ENCODE results near the gene CXCL11.

Gene CXCL11

DNA sequence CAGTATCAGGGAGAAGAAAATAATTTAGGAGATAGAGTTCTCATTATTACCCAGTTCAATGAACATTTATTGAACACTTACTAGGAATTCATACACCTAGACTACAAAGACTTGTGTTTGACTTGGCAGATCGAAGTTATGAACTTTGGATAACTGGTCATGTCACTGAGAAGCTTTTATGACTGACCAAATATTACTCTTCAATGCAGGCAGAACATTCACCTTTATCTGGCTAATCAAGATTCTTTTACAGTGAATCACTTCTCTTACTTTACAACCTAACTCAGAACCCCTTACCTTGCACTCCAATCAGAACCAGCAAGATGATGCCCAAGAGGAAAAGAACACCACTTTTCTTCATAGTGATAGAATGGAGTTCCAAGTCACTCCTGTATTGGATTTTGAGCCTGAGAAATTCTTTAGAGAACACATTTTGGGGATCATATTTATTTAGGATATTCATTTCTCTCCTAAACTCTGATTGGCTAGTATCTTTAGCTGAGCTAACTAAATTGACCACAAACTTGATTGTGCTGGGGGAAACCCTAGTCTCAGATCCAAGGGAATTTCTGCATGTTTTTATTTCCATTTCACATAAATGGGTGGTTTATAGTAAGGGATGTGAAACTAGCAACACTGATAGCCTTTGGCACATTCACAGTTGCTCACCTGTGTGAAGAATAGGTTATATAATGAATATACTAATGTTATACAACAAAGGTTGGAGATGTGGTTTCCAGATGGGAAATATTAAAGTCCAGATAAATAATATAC is 28.6 kb downstream of the CXCL11 start, which contains the start of gene CXCL9:
CXCL9 (minus strand) TSS at position 421 of the 774 bp plus-strand sequence; CDS start at position 361, 60 bp downstream.
- Histone ChIP-seq H3K36me3 (ENCODE audit: insufficient read depth, low read length) (no peaks in the 10 kb centered on the region), H3K9me3 (ENCODE audit: low read length) (no peaks in the 10 kb centered on the region), H3K4me2 (ENCODE audit: low read length) (no peak within 1 kb of the TSS), H3K79me2 (ENCODE audit: insufficient read depth, low read length) (no peaks in the 10 kb centered on the region), H3K27me3 (ENCODE audit: insufficient read depth, low read length) (no peaks in the 10 kb centered on the region), H3K4me1 (ENCODE audit: insufficient read depth, low read length, severe bottlenecking) (no peaks in the 10 kb centered on the region), H3K9ac (ENCODE audit: low read length) (no peak within 1 kb of the TSS), H3K9me2 (ENCODE audit: low read depth, low read length) (no peaks in the 10 kb centered on the region), H2AFZ (ENCODE audit: low read length) (no peak within 1 kb of the TSS), H3K4me3 (ENCODE audit: low read depth, low read length, poor library complexity, severe bottlenecking) (no peak within 1 kb of the TSS), H4K20me1 (ENCODE audit: insufficient read depth, low read length) (no peaks in the 10 kb centered on the region), H3F3A (ENCODE audit: insufficient read depth, low read length) (no peaks in the 10 kb centered on the region), H3K27ac (ENCODE audit: low read depth, low read length, poor library complexity, severe bottlenecking) (no peak within 1 kb of the TSS)
- TF ChIP-seq CTCF (IDR thresholded peaks at IDR 0.05; ENCODE audit: low read length) (no peak), EZH2 (IDR thresholded peaks at IDR 0.05; ENCODE audit: borderline replicate concordance, low read length) (no peak)

- no peaks in the 10 kb centered on the region for H3K27me3 ChIP-seq (ENCODE audit: insufficient read depth, low read length)
- H3K9ac ChIP-seq (ENCODE audit: low read length), result no peak overlapping the region
Observed at GRCh38 chr4:76003620-76004019, 32.2 kb downstream of the CXCL11 start.

DNA sequence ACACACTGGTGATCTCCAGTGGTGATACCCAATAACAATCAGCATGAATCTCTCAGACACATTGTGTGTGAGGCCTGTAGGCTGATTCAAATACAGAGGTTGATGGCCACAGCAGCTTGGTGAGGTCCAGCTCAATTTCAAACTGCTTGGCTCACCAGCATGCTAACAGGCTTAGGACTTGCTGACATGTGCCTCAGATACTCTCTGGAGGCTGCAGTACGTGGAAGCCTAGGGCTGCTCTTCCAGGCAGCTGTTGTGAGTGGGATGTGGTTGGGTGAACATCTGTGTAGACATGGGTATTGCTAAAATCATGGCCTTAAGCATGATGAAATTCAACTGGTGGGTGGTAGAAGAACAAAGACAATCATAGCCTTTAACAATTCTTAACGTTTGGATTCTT is 32.8 kb downstream of the CXCL11 start:
- Histone ChIP-seq H2AFZ (ENCODE audit: low read length) (no peak overlapping the region), H3K9ac (ENCODE audit: low read length) (no peak overlapping the region), H3K4me1 (ENCODE audit: insufficient read depth, low read length, severe bottlenecking) (no peaks in the 10 kb centered on the region), H3K79me2 (ENCODE audit: insufficient read depth, low read length) (no peaks in the 10 kb centered on the region), H3F3A (ENCODE audit: insufficient read depth, low read length) (no peaks in the 10 kb centered on the region), H3K27me3 (ENCODE audit: insufficient read depth, low read length) (no peaks in the 10 kb centered on the region), H3K36me3 (ENCODE audit: insufficient read depth, low read length) (no peaks in the 10 kb centered on the region), H3K9me2 (ENCODE audit: low read depth, low read length) (no peaks in the 10 kb centered on the region), H3K27ac (ENCODE audit: low read depth, low read length, poor library complexity, severe bottlenecking) (no peak overlapping the region), H4K20me1 (ENCODE audit: insufficient read depth, low read length) (no peaks in the 10 kb centered on the region), H3K4me3 (ENCODE audit: low read depth, low read length, poor library complexity, severe bottlenecking) (no peak overlapping the region), H3K4me2 (ENCODE audit: low read length) (no peak overlapping the region), H3K9me3 (ENCODE audit: low read length) (no peaks in the 10 kb centered on the region)
- TF ChIP-seq EZH2 (IDR thresholded peaks at IDR 0.05; ENCODE audit: borderline replicate concordance, low read length) (no peak), CTCF (IDR thresholded peaks at IDR 0.05; ENCODE audit: low read length) (no peak)

More at GRCh38 chr4:76003620-76004019, 32.2 kb downstream of the CXCL11 start:
- H3K4me2 ChIP-seq (ENCODE audit: low read length), result no peak overlapping the region
- no peaks in the 10 kb centered on the region for H3K9me3 ChIP-seq (ENCODE audit: low read length)
- TF ChIP-seq EZH2 (IDR thresholded peaks at IDR 0.05; ENCODE audit: borderline replicate concordance, low read length) (no peak), CTCF (IDR thresholded peaks at IDR 0.05; ENCODE audit: low read length) (no peak)
- no peaks in the 10 kb centered on the region for H3K9me2 ChIP-seq (ENCODE audit: low read depth, low read length)
- no peaks in the 10 kb centered on the region for H3K79me2 ChIP-seq (ENCODE audit: insufficient read depth, low read length)
- no peaks in the 10 kb centered on the region for H3F3A ChIP-seq (ENCODE audit: insufficient read depth, low read length)
- no peak overlapping the region for H2AFZ ChIP-seq (ENCODE audit: low read length)
- H3K27ac ChIP-seq (ENCODE audit: low read depth, low read length, poor library complexity, severe bottlenecking), result no peak overlapping the region
- H3K36me3 ChIP-seq (ENCODE audit: insufficient read depth, low read length), result no peaks in the 10 kb centered on the region
- no peak overlapping the region for H3K4me3 ChIP-seq (ENCODE audit: low read depth, low read length, poor library complexity, severe bottlenecking)
- no peaks in the 10 kb centered on the region for H4K20me1 ChIP-seq (ENCODE audit: insufficient read depth, low read length)
- H3K4me1 ChIP-seq (ENCODE audit: insufficient read depth, low read length, severe bottlenecking), result no peaks in the 10 kb centered on the region

All from OCI-LY1 (cell line).